ENCODE data around the gene LIN52.
"Not testable (repeated sequence)": the region's sequence is repeated elsewhere in the genome, so short reads cannot be mapped to it uniquely, and the experiment has no call there.

Gene LIN52

GRCh38 chr14:74077401-74077800, 7.4 kb upstream of the LIN52 start:
- Histone ChIP-seq H3K9me3 (ENCODE audit: insufficient read depth, low read depth, low read length) (no peaks in the 10 kb centered on the region), H3K4me3 (ENCODE audit: low read length) (no peak overlapping the region), H3K36me3 (ENCODE audit: insufficient read depth, low read depth, low read length) (peaks cover 3% of the 10 kb centered on the region), H3K4me1 (ENCODE audit: insufficient read depth, low read length) (no peaks in the 10 kb centered on the region), H3K27me3 (ENCODE audit: insufficient read depth, low read length) (no peaks in the 10 kb centered on the region), H3K27ac (ENCODE audit: low read length) (no peak overlapping the region), H3K9ac (ENCODE audit: low read depth, low read length) (no peak overlapping the region)

GRCh38 chr14:74080820-74081460, 3.8 kb upstream of the LIN52 start:
- H3K9me3 ChIP-seq (ENCODE audit: insufficient read depth, low read depth, low read length) = no peaks in the 10 kb centered on the region
- H3K27ac ChIP-seq (ENCODE audit: low read length) = no peak overlapping the region
- no peaks in the 10 kb centered on the region for H3K27me3 ChIP-seq (ENCODE audit: insufficient read depth, low read length)
- no peak overlapping the region for H3K4me3 ChIP-seq (ENCODE audit: low read length)
- no peaks in the 10 kb centered on the region for H3K36me3 ChIP-seq (ENCODE audit: insufficient read depth, low read depth, low read length)
- H3K4me1 ChIP-seq (ENCODE audit: insufficient read depth, low read length) = peaks cover 7% of the 10 kb centered on the region
- no peak overlapping the region for H3K9ac ChIP-seq (ENCODE audit: low read depth, low read length)

- Histone ChIP-seq H3K27ac (ENCODE audit: low read length) (no peak overlapping the region), H3K9ac (ENCODE audit: low read depth, low read length) (no peak overlapping the region), H3K4me1 (ENCODE audit: insufficient read depth, low read length) (peaks cover 8% of the 10 kb centered on the region), H3K9me3 (ENCODE audit: insufficient read depth, low read depth, low read length) (no peaks in the 10 kb centered on the region), H3K4me3 (ENCODE audit: low read length) (no peak overlapping the region), H3K27me3 (ENCODE audit: insufficient read depth, low read length) (no peaks in the 10 kb centered on the region), H3K36me3 (ENCODE audit: insufficient read depth, low read depth, low read length) (no peaks in the 10 kb centered on the region)
Measured at GRCh38 chr14:74081491-74081890, 3.3 kb upstream of the LIN52 start.

GRCh38 chr14:74083161-74083560, 1.6 kb upstream of the LIN52 start:
- Histone ChIP-seq H3K9me3 (ENCODE audit: insufficient read depth, low read depth, low read length) (no peaks in the 10 kb centered on the region), H3K36me3 (ENCODE audit: insufficient read depth, low read depth, low read length) (no peaks in the 10 kb centered on the region), H3K4me1 (ENCODE audit: insufficient read depth, low read length) (peaks cover 8% of the 10 kb centered on the region), H3K27ac (ENCODE audit: low read length) (peak overlapping the region; percentile 63), H3K27me3 (ENCODE audit: insufficient read depth, low read length) (no peaks in the 10 kb centered on the region), H3K9ac (ENCODE audit: low read depth, low read length) (peak overlapping the region; percentile 94), H3K4me3 (ENCODE audit: low read length) (peak overlapping the region; percentile 87)

- peak overlapping the region; percentile 63 for H3K27ac ChIP-seq (ENCODE audit: low read length)
- no peaks in the 10 kb centered on the region for H3K36me3 ChIP-seq (ENCODE audit: insufficient read depth, low read depth, low read length)
- H3K27me3 ChIP-seq (ENCODE audit: insufficient read depth, low read length) = no peaks in the 10 kb centered on the region
Measured at GRCh38 chr14:74083784-74084276, 926 bp upstream of the LIN52 start.

GRCh38 chr14:74085047-74085637, 386 bp downstream of the LIN52 start:
- Histone ChIP-seq H3K27me3 (ENCODE audit: insufficient read depth, low read length) (no peaks in the 10 kb centered on the region), H3K4me3 (ENCODE audit: low read length) (peak overlapping the region; percentile 99), H3K36me3 (ENCODE audit: insufficient read depth, low read depth, low read length) (no peaks in the 10 kb centered on the region), H3K9ac (ENCODE audit: low read depth, low read length) (peak overlapping the region; percentile 99), H3K9me3 (ENCODE audit: insufficient read depth, low read depth, low read length) (no peaks in the 10 kb centered on the region), H3K27ac (ENCODE audit: low read length) (peak overlapping the region; percentile 98), H3K4me1 (ENCODE audit: insufficient read depth, low read length) (peaks cover 8% of the 10 kb centered on the region)

More at GRCh38 chr14:74083784-74084276, 926 bp upstream of the LIN52 start:
- peaks cover 8% of the 10 kb centered on the region for H3K4me1 ChIP-seq (ENCODE audit: insufficient read depth, low read length)
- no peaks in the 10 kb centered on the region for H3K9me3 ChIP-seq (ENCODE audit: insufficient read depth, low read depth, low read length)
- H3K4me3 ChIP-seq (ENCODE audit: low read length) = peak overlapping the region; percentile 87
- H3K9ac ChIP-seq (ENCODE audit: low read depth, low read length) = peak overlapping the region; percentile 94

GRCh38 chr14:74085828-74086227, 1.1 kb downstream of the LIN52 start:
- H3K27ac ChIP-seq (ENCODE audit: low read length) = no peak overlapping the region
- H3K9ac ChIP-seq (ENCODE audit: low read depth, low read length) = peak overlapping the region; percentile 99
- H3K36me3 ChIP-seq (ENCODE audit: insufficient read depth, low read depth, low read length) = peaks cover 3% of the 10 kb centered on the region

GRCh38 chr14:74089251-74090020, 4.7 kb downstream of the LIN52 start:
- no peak overlapping the region for H3K27ac ChIP-seq (ENCODE audit: low read length)
- H3K4me3 ChIP-seq (ENCODE audit: low read length) = no peak overlapping the region
- H3K36me3 ChIP-seq (ENCODE audit: insufficient read depth, low read depth, low read length) = peaks cover 28% of the 10 kb centered on the region
- no peaks in the 10 kb centered on the region for H3K9me3 ChIP-seq (ENCODE audit: insufficient read depth, low read depth, low read length)
- peaks cover 5% of the 10 kb centered on the region for H3K4me1 ChIP-seq (ENCODE audit: insufficient read depth, low read length)
- no peaks in the 10 kb centered on the region for H3K27me3 ChIP-seq (ENCODE audit: insufficient read depth, low read length)
- H3K9ac ChIP-seq (ENCODE audit: low read depth, low read length) = no peak overlapping the region

More at GRCh38 chr14:74085828-74086227, 1.1 kb downstream of the LIN52 start:
- Histone ChIP-seq H3K9me3 (ENCODE audit: insufficient read depth, low read depth, low read length) (no peaks in the 10 kb centered on the region), H3K27me3 (ENCODE audit: insufficient read depth, low read length) (no peaks in the 10 kb centered on the region), H3K4me3 (ENCODE audit: low read length) (peak overlapping the region; percentile 99), H3K4me1 (ENCODE audit: insufficient read depth, low read length) (peaks cover 8% of the 10 kb centered on the region)

GRCh38 chr14:74105381-74105780, 20.6 kb downstream of the LIN52 start:
- H3K9me3 ChIP-seq (ENCODE audit: insufficient read depth, low read depth, low read length) = no peaks in the 10 kb centered on the region
- H3K27ac ChIP-seq (ENCODE audit: low read length) = no peak overlapping the region
- H3K36me3 ChIP-seq (ENCODE audit: insufficient read depth, low read depth, low read length) = peaks cover 65% of the 10 kb centered on the region
- H3K4me1 ChIP-seq (ENCODE audit: insufficient read depth, low read length) = peaks cover 4% of the 10 kb centered on the region; the same call in 1 of the 2 replicates
- no peaks in the 10 kb centered on the region for H3K27me3 ChIP-seq (ENCODE audit: insufficient read depth, low read length)
- no peak overlapping the region for H3K4me3 ChIP-seq (ENCODE audit: low read length)
- H3K9ac ChIP-seq (ENCODE audit: low read depth, low read length) = no peak overlapping the region

GRCh38 chr14:74109369-74109768, 24.6 kb downstream of the LIN52 start:
- Histone ChIP-seq H3K9me3 (ENCODE audit: insufficient read depth, low read depth, low read length) (no peaks in the 10 kb centered on the region), H3K27me3 (ENCODE audit: insufficient read depth, low read length) (no peaks in the 10 kb centered on the region), H3K4me3 (ENCODE audit: low read length) (no peak overlapping the region), H3K36me3 (ENCODE audit: insufficient read depth, low read depth, low read length) (peaks cover 46% of the 10 kb centered on the region), H3K9ac (ENCODE audit: low read depth, low read length) (no peak overlapping the region), H3K27ac (ENCODE audit: low read length) (no peak overlapping the region), H3K4me1 (ENCODE audit: insufficient read depth, low read length) (peaks cover 4% of the 10 kb centered on the region; the same call in 1 of the 2 replicates)

GRCh38 chr14:74111395-74112216, 26.9 kb downstream of the LIN52 start:
- H3K9ac ChIP-seq (ENCODE audit: low read depth, low read length); H3K9me3 ChIP-seq (ENCODE audit: insufficient read depth, low read depth, low read length); H3K4me3 ChIP-seq (ENCODE audit: low read length); H3K27ac ChIP-seq (ENCODE audit: low read length); H3K27me3 ChIP-seq (ENCODE audit: insufficient read depth, low read length); H3K4me1 ChIP-seq (ENCODE audit: insufficient read depth, low read length): not testable (repeated sequence)
- H3K36me3 ChIP-seq (ENCODE audit: insufficient read depth, low read depth, low read length) = peaks cover 35% of the 10 kb centered on the region

Measured in iPS-20b (cell line).